ENCODE results near the gene NOS2. TPM values are rescaled to one million over a fixed set of nuclear protein-coding genes. Genes with fewer than 3 reads are reported as not detected.

The NOS2 gene
- total RNA-seq, 1 experiment from 2014 or later = 0.35 TPM

GRCh38 chr17:27811961-27812360, 11.6 kb upstream of the NOS2 start:
- TF ChIP-seq CTCF (conservative IDR thresholded peaks at IDR 0.05) = no peak
- no CpG with 5 or more reads among the region's 6 CpGs for WGBS (ENCODE audit: extremely low coverage, insufficient read length, low lambda C conversion rate)
- H3K4me3 Mint-ChIP-seq = no peak overlapping the region

More at GRCh38 chr17:27811961-27812360, 11.6 kb upstream of the NOS2 start:
- Mint-ChIP-seq H3K9me3 (peaks cover 7 to 8% of the 10 kb centered on the region in 2 experiments; a peak in 3 of 5 replicates), H3K27me3 (ENCODE audit: low read depth) (no peaks in the 10 kb centered on the region; the same call in 1 of the 2 replicates), H3K4me1 (peaks cover 11 to 13% of the 10 kb centered on the region in 2 experiments), H3K27ac (no peak overlapping the region), H3K36me3 (ENCODE audit: insufficient read depth in 1 of 3, low read depth in 3 of 3) (peaks cover 0 to 7% (median 0%) of the 10 kb centered on the region in 3 experiments; a peak in 3 of 7 replicates)
- H3K14ac ChIP-seq (ENCODE audit: insufficient read depth, low read length) = no peak overlapping the region
- H2BK15ac ChIP-seq (ENCODE audit: low read depth, low read length) = no peak overlapping the region
- no peaks in the 10 kb centered on the region for H3K23me2 ChIP-seq (ENCODE audit: insufficient read length, low read depth, low read length, poor library complexity, severe bottlenecking)
- no peak overlapping the region for H3K56ac ChIP-seq (ENCODE audit: insufficient read length, low read depth, low read length)
- H2BK120ac ChIP-seq (ENCODE audit: low read depth, low read length, poor library complexity, severe bottlenecking) = no peak overlapping the region
- no peaks in the 10 kb centered on the region for H4K20me1 ChIP-seq (ENCODE audit: control insufficient read depth, insufficient read depth, insufficient read length)
- H4K91ac ChIP-seq (ENCODE audit: insufficient read length, low read depth, low read length) = no peak overlapping the region
- no peak overlapping the region for H2AFZ ChIP-seq (ENCODE audit: low read length)
- H2BK20ac ChIP-seq (ENCODE audit: low read depth, low read length, poor library complexity, severe bottlenecking) = no peak overlapping the region
- no peaks in the 10 kb centered on the region for H3K4me1 ChIP-seq (ENCODE audit: insufficient read depth, low read length)
- H3K9ac ChIP-seq (ENCODE audit: extremely low read depth, insufficient read length, low read length) = no peak overlapping the region
- H4K5ac ChIP-seq (ENCODE audit: insufficient read length, low read depth, low read length) = no peak overlapping the region
- no peak overlapping the region for H2BK12ac ChIP-seq (ENCODE audit: insufficient read length, low read depth, low read length)
- H2AK5ac ChIP-seq (ENCODE audit: insufficient read length, low read length) = no peak overlapping the region
- no peak overlapping the region for H2BK5ac ChIP-seq (ENCODE audit: insufficient read length, low read length)
- no peaks in the 10 kb centered on the region for H3K79me1 ChIP-seq (ENCODE audit: insufficient read depth, low read depth, low read length, poor library complexity, severe bottlenecking)
- H3K23ac ChIP-seq (ENCODE audit: insufficient read length, low read depth, low read length) = no peak overlapping the region
- no peak overlapping the region for H3K4me2 ChIP-seq (ENCODE audit: insufficient read depth, insufficient read length, low read length)
- H3K79me2 ChIP-seq (ENCODE audit: insufficient read depth, low read length) = no peaks in the 10 kb centered on the region
- no peak for DNase-seq
- H4K8ac ChIP-seq (replicated peaks; ENCODE audit: insufficient read length, low read depth, low read length) = no peak overlapping the region
- H3K27ac ChIP-seq (ENCODE audit: insufficient read length, low read depth, low read length) = no peak overlapping the region
- H3K27me3 ChIP-seq (ENCODE audit: insufficient read depth, low read length) = no peaks in the 10 kb centered on the region
- no peak overlapping the region for H3K4ac ChIP-seq (ENCODE audit: low read depth, low read length)
- no peak overlapping the region for H3T11ph ChIP-seq (ENCODE audit: low read length)
- H3K9me3 ChIP-seq (ENCODE audit: control insufficient read depth, low read depth, low read length) = no peaks in the 10 kb centered on the region
- H3K18ac ChIP-seq (ENCODE audit: insufficient read length, low read depth, low read length) = no peak overlapping the region

Data from H9 (cell line).